ENCODE data around the gene SHB.

SHB gene

DNA sequence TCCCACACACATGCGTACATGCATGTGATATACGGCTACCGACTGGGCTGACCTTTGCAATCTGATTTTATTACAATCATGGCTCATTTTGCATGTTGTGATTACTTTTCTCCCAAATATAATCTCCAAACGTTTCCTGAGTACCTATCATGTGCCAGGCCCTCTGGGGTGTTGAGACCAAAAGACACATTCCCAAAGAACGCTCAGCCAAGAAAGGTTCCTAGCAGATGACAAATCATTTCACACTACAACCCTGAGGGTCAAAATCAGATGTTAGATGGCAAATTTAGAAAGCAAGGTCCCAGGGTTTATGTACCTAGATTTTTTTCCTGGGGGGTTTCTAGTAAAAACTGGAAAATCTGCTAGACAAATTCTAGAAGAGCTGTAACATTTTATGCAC lies 132.7 kb downstream of the SHB start:
- no peak overlapping the region for H3K4me3 ChIP-seq (ENCODE audit: low read depth, low read length)
- DNase-seq (ENCODE audit: low read depth), result no peak
- TF ChIP-seq, protein P1, sequence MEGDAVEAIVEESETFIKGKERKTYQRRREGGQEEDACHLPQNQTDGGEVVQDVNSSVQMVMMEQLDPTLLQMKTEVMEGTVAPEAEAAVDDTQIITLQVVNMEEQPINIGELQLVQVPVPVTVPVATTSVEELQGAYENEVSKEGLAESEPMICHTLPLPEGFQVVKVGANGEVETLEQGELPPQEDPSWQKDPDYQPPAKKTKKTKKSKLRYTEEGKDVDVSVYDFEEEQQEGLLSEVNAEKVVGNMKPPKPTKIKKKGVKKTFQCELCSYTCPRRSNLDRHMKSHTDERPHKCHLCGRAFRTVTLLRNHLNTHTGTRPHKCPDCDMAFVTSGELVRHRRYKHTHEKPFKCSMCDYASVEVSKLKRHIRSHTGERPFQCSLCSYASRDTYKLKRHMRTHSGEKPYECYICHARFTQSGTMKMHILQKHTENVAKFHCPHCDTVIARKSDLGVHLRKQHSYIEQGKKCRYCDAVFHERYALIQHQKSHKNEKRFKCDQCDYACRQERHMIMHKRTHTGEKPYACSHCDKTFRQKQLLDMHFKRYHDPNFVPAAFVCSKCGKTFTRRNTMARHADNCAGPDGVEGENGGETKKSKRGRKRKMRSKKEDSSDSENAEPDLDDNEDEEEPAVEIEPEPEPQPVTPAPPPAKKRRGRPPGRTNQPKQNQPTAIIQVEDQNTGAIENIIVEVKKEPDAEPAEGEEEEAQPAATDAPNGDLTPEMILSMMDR (IDR thresholded peaks at IDR 0.05; ENCODE audit: low read depth, low read length, missing control alignments), result no peak
- in situ Hi-C loops (cut with HindIII; ENCODE audit: low sequenced_read_pairs), result no loop called here

DNA sequence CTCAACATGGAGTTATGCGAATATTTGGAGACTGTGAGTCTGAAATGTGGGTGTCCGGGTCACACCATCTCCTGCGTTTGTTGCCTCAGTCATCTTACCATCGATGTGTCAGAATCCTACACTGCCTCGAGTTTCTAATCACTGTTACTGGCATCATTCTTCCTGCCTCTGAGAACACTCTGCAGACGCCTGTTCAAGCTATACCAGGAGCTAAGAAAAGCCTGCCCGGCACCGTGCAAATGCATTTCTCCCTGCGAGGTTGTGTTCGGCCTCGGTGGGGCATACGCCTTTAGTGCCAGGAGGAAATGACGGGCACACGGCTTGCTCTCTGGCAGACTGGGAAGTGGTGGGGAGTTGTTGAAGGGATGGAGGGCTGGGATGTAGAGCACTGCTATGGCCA lies 133.9 kb downstream of the SHB start:
- in situ Hi-C loops (cut with HindIII; ENCODE audit: low sequenced_read_pairs), result no loop called here
- no peak for DNase-seq (ENCODE audit: low read depth)
- no peak overlapping the region for H3K4me3 ChIP-seq (ENCODE audit: low read depth, low read length)
- TF ChIP-seq, protein P1 (IDR thresholded peaks at IDR 0.05; ENCODE audit: low read depth, low read length, missing control alignments), result no peak

DNA sequence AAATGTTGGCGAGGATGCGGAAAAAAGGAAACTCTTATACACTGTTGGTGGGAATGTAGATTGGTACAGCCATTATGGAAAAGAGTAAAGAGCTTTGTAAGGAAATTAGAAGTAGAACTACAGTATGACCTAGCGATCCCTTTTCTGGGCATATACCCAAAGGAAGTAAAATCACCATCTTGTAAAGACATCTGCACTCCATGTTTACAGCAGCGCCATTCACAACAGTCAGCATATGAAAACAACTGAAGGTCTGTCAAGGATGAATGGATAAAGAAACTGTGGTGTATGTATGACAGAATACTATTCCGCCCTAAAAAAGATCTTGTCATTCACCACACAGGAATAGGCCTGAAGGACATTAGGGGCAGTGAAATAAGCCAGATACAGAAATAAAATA lies 137.4 kb downstream of the SHB start:
- in situ Hi-C loops (cut with HindIII; ENCODE audit: low sequenced_read_pairs), result no loop called here
- TF ChIP-seq, protein P1 (IDR thresholded peaks at IDR 0.05; ENCODE audit: low read depth, low read length, missing control alignments), result no peak
- no peak overlapping the region for H3K4me3 ChIP-seq (ENCODE audit: low read depth, low read length)
- no peak for DNase-seq (ENCODE audit: low read depth)

DNA sequence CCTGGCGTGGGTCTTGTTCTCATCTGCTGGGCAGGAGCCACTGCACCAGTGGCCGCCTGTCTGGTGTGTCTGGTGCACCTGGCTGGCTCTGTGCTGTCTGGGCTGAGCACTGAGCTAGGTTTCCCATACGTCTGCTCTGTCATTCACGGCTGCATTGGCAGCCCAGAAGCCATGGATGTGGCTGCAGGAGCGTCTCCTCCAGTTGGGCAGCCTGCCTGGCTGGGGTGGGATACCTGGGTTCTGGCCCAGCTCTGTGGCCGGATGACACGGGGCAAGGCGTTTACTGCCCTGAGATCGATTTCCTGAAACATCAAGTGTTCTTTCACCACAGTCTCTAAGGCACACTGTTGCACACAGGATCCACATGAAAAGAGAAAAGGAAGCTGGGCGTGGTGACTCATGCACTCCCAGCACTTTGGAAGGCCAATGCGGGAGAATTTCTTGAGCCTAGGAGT lies 139.6 kb downstream of the SHB start:
- in situ Hi-C loops (cut with HindIII; ENCODE audit: low sequenced_read_pairs), result no loop called here
- H3K4me3 ChIP-seq (ENCODE audit: low read depth, low read length), result no peak overlapping the region
- no peak for DNase-seq (ENCODE audit: low read depth)
- TF ChIP-seq, protein P1 (IDR thresholded peaks at IDR 0.05; ENCODE audit: low read depth, low read length, missing control alignments), result no peak

DNA sequence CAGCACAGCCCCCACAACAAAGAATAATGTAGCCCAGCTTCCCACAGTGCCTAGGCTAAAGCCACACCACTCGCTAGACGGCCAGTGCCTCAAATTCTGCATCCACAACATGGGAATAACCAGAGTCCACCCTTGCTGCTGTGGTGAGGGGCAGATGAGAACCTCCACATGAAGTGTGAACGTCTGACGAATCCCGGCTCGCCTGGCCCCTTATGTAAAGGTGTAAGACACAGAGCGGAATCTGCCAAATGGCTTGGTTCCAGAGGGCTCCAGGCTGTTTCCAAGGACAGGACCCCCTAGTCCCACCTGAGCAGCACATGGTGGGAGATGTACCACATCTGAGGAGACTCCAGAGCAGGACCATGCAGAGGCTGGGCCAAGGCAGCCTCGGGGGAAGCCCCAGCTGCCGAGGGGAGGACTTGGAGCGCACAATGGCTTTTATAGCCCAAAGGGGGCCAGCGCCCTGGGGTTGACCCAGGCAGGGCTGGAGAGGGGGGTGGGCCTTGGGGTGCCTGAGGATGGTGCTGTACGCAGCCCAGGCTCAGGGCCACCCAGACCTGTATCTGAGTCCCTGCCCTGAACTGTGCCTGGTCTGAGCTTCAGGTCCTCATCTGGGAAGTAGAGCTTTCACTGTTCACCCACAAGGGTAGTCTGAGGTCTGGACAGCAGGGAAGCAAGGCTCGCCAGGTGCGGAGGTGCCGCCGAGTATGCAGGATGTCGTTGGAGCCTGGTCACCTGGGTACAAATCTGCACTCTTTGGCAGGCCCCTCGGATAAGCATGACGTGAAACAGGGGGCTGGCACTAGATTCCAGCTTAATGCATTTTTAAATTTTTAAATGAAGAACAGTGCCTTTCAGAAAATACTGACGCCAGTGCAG lies 140.2 kb downstream of the SHB start:
- in situ Hi-C loops (cut with HindIII; ENCODE audit: low sequenced_read_pairs), result no loop called here
- no peak overlapping the region for H3K4me3 ChIP-seq (ENCODE audit: low read depth, low read length)
- TF ChIP-seq, protein P1 (IDR thresholded peaks at IDR 0.05; ENCODE audit: low read depth, low read length, missing control alignments), result no peak
- DNase-seq (ENCODE audit: low read depth), result no peak

DNA sequence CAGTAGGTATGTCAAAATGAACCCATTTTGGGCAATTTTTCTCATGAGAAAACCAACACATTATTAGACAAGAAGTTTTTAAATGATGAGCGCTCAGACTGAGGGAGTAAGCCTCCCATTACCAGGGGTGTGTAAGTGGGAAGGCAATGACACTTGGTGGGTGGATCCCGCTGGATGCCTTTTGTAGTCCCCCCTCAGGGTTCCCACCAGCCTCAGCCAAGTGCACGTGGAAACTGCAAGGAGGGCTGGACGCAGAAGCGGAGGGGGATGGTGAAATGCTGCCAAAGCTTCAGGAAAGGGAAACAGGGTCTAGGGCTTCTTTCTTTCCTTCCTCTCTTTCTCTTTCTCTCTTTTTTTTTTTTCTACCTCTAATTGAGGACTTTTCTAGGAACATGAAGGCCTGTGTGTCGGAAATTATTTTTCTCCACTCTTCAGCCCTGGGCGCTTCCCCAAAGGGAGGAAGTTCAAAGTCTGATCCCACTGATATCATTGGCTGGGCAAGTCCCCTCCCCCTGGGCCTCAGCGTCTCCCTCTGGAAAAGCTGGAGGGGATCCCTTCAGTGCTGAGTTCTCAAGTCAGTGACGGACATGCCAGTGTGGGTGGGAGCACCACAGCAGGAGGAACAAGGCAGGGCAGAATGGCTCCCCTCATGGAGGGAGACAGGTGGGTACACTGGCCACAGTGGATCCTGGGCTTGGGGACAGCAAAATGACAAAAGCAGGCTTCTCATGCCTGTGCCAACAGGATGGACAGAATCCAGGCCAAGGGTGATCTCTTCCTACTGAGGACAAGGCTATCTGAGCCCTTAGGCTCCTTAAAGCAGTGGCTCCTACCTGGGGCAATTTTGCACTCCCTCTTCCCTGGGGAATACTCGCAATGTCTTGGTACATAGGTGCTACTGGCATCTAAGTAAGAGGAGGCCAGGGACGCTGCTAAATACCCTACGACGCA lies 141.2 kb downstream of the SHB start:
- TF ChIP-seq, protein P1 (IDR thresholded peaks at IDR 0.05; ENCODE audit: low read depth, low read length, missing control alignments), result no peak
- in situ Hi-C loops (cut with HindIII; ENCODE audit: low sequenced_read_pairs), result no loop called here
- DNase-seq (ENCODE audit: low read depth), result no peak
- no peak overlapping the region for H3K4me3 ChIP-seq (ENCODE audit: low read depth, low read length)
